ENCODE measurements around the gene SEPTIN10. TPM values are rescaled to one million over a fixed set of nuclear protein-coding genes. Genes with fewer than 3 reads are reported as not detected.
"Not testable (repeated sequence)": the region's sequence is repeated elsewhere in the genome, so short reads cannot be mapped to it uniquely, and the experiment has no call there.

SEPTIN10 gene
- total RNA-seq, 4 donors from 2014 or later, result 104 to 160 (median 118) TPM

GRCh38 chr2:109631741-109632140, 18.0 kb upstream of the SEPTIN10 start:
- Histone ChIP-seq H3K27me3 (no peaks in the 10 kb centered on the region), H3K9me3 (no peaks in the 10 kb centered on the region), H3K4me3 (no peak overlapping the region), H3K4me1 (peaks cover 0 to 7% (median 0%) of the 10 kb centered on the region in 4 donors), H3K36me3 (no peaks in the 10 kb centered on the region), H3K27ac (no peak overlapping the region)
- no peak for DNase-seq (ENCODE audit: low spot score in 2 of 2)
- 68 to 81% methylated on average over 3 of the region's 3 CpGs for WGBS, 2 donors
- no peak for TF ChIP-seq POLR2A (IDR thresholded peaks at IDR 0.05)
- no peak for TF ChIP-seq EP300 (IDR thresholded peaks at IDR 0.05)
- TF ChIP-seq CTCF (IDR thresholded peaks at IDR 0.05), result no peak

GRCh38 chr2:109630441-109631430, 17.0 kb upstream of the SEPTIN10 start:
- Histone ChIP-seq H3K27me3 (no peaks in the 10 kb centered on the region), H3K9me3 (no peaks in the 10 kb centered on the region), H3K4me1 (no peaks in the 10 kb centered on the region), H3K27ac (no peak overlapping the region), H3K36me3 (no peaks in the 10 kb centered on the region), H3K4me3 (no peak overlapping the region)
- DNase-seq (ENCODE audit: low spot score in 2 of 2), result no peak
- 88 to 91% methylated on average over 19 of the region's 19 CpGs for WGBS, 2 donors
- no peak for TF ChIP-seq POLR2A (IDR thresholded peaks at IDR 0.05)
- no peak for TF ChIP-seq CTCF (IDR thresholded peaks at IDR 0.05)
- no peak for TF ChIP-seq EP300 (IDR thresholded peaks at IDR 0.05)

- Histone ChIP-seq H3K27ac (no peak overlapping the region), H3K4me1 (no peaks in the 10 kb centered on the region), H3K4me3 (no peak overlapping the region), H3K36me3 (no peaks in the 10 kb centered on the region), H3K27me3 (no peaks in the 10 kb centered on the region), H3K9me3 (no peaks in the 10 kb centered on the region)
- DNase-seq (ENCODE audit: low spot score in 2 of 2), result no peak
- WGBS, 2 donors, result 60 to 63% methylated on average over 3 of the region's 3 CpGs
- TF ChIP-seq CTCF (IDR thresholded peaks at IDR 0.05) (no peak), POLR2A (IDR thresholded peaks at IDR 0.05) (no peak), EP300 (IDR thresholded peaks at IDR 0.05) (no peak)
Measured at GRCh38 chr2:109629867-109630266, 16.1 kb upstream of the SEPTIN10 start.

- 87 to 90% methylated on average over 7 of the region's 7 CpGs for WGBS, 2 donors
- DNase-seq (ENCODE audit: low spot score in 2 of 2), result not testable (repeated sequence)
Measured at GRCh38 chr2:109628321-109628720, 14.6 kb upstream of the SEPTIN10 start.

GRCh38 chr2:109624339-109624738, 10.6 kb upstream of the SEPTIN10 start:
- no peak for DNase-seq (ENCODE audit: low spot score in 2 of 2)
- no peak overlapping the region for H3K27ac ChIP-seq
- H3K4me1 ChIP-seq, result no peaks in the 10 kb centered on the region
- no peaks in the 10 kb centered on the region for H3K36me3 ChIP-seq
- no peak for TF ChIP-seq EP300 (IDR thresholded peaks at IDR 0.05)
- no peak for TF ChIP-seq POLR2A (IDR thresholded peaks at IDR 0.05)
- no peak for TF ChIP-seq CTCF (IDR thresholded peaks at IDR 0.05)
- H3K9me3 ChIP-seq, result no peaks in the 10 kb centered on the region
- no peak overlapping the region for H3K4me3 ChIP-seq
- no peaks in the 10 kb centered on the region for H3K27me3 ChIP-seq
- WGBS, 2 donors, result 84 to 87% methylated on average over 4 of the region's 4 CpGs

More at GRCh38 chr2:109628321-109628720, 14.6 kb upstream of the SEPTIN10 start:
- not testable (repeated sequence) for H3K4me1 ChIP-seq, H3K27me3 ChIP-seq, H3K9me3 ChIP-seq, H3K36me3 ChIP-seq, H3K4me3 ChIP-seq, H3K27ac ChIP-seq

All from tibial nerve (tissue), 4 donors.